Mesendoderm (in vitro differentiated cells): ENCODE measurements around the gene LACTBL1.
A peak's percentile ranks its signal among the peaks of the same experiment; 100 is the strongest.
"Not testable (repeated sequence)": the region's sequence is repeated elsewhere in the genome, so short reads cannot be mapped to it uniquely, and the experiment has no call there.

Experiments used
- DNase-seq: peaks from one replicate; pipeline ENCODE4 v3.0.0; 2013
- H2AK5ac ChIP-seq: 2 replicates; pipeline ENCODE4 v1.6.1; 2013; ENCODE audit warnings: low read length, inconsistent platforms
- H2BK120ac ChIP-seq: 2 replicates; pipeline ENCODE4 v1.6.1; 2013; ENCODE audit warnings: low read depth, mild to moderate bottlenecking, low read length, moderate library complexity, mixed read lengths
- H2BK15ac ChIP-seq: replicated peaks from 2 replicates; pipeline ENCODE4 v1.6.1; 2013; ENCODE audit warnings: low read depth, mild to moderate bottlenecking, moderate library complexity
- H2BK5ac ChIP-seq: 2 replicates; pipeline ENCODE4 v1.6.1; 2013; ENCODE audit warnings: low read length, inconsistent platforms
- H3K18ac ChIP-seq: 2 replicates; pipeline ENCODE4 v1.6.1; 2013; ENCODE audit warnings: mild to moderate bottlenecking, low read length, mixed read lengths
- H3K23ac ChIP-seq: one replicate; pipeline ENCODE4 v1.6.1; 2013; ENCODE audit warnings: low read length
- H3K27ac ChIP-seq: 2 replicates; pipeline ENCODE4 v1.5.1; 2013; ENCODE audit warnings: low read depth, mild to moderate bottlenecking, inconsistent platforms, low read length, moderate library complexity
- H3K27me3 ChIP-seq: 2 replicates; pipeline ENCODE4 v1.6.1; 2013; ENCODE audit warnings: low read length, control low read depth, mild to moderate bottlenecking, inconsistent platforms; ENCODE audit not compliant: insufficient read depth, poor library complexity
- H3K36me3 ChIP-seq: 2 replicates; pipeline ENCODE4 v1.6.1; 2013; ENCODE audit warnings: low read length, inconsistent platforms; ENCODE audit not compliant: control insufficient read depth, insufficient read depth
- H3K4ac ChIP-seq: one replicate; pipeline ENCODE4 v1.6.1; 2013; ENCODE audit warnings: low read depth, mild to moderate bottlenecking, low read length, moderate library complexity
- H3K4me1 ChIP-seq: 2 replicates; pipeline ENCODE4 v1.6.1; 2013; ENCODE audit warnings: low read depth, low read length, inconsistent platforms; ENCODE audit not compliant: control insufficient read depth
- H3K4me2 ChIP-seq: 2 replicates; pipeline ENCODE4 v1.6.1; 2013; ENCODE audit warnings: low read length
- H3K4me3 ChIP-seq: 2 replicates; pipeline ENCODE4 v1.5.1; 2013; ENCODE audit warnings: mild to moderate bottlenecking, low read length
- H3K56ac ChIP-seq: one replicate; pipeline ENCODE4 v1.6.1; 2013; ENCODE audit warnings: low read length
- H3K79me1 ChIP-seq: 2 replicates; pipeline ENCODE4 v1.6.1; 2013; ENCODE audit warnings: low read length, inconsistent platforms
- H3K79me2 ChIP-seq: 2 replicates; pipeline ENCODE4 v1.6.1; 2013; ENCODE audit warnings: mild to moderate bottlenecking, low read length; ENCODE audit not compliant: control insufficient read depth, insufficient read depth
- H3K9ac ChIP-seq: 2 replicates; pipeline ENCODE4 v1.6.1; 2013; ENCODE audit warnings: low read length, inconsistent platforms
- H4K5ac ChIP-seq: one replicate; pipeline ENCODE4 v1.6.1; 2013; ENCODE audit warnings: low read length
- H4K8ac ChIP-seq: one replicate; pipeline ENCODE4 v1.6.1; 2013; ENCODE audit warnings: low read depth, mild to moderate bottlenecking, control low read depth, low read length, moderate library complexity
- WGBS: extraction: QIAGEN DNeasy Blood & Tissue Kit; methylation state at CpG from one replicate; pipeline ENCODE4 v1.1.7; 2013; ENCODE audit warnings: low lambda C conversion rate, missing lambda C conversion rate; ENCODE audit not compliant: insufficient coverage; ENCODE audit errors: extremely low coverage; 5-methylcytosine and 5-hydroxymethylcytosine counted together

Gene LACTBL1

DNA sequence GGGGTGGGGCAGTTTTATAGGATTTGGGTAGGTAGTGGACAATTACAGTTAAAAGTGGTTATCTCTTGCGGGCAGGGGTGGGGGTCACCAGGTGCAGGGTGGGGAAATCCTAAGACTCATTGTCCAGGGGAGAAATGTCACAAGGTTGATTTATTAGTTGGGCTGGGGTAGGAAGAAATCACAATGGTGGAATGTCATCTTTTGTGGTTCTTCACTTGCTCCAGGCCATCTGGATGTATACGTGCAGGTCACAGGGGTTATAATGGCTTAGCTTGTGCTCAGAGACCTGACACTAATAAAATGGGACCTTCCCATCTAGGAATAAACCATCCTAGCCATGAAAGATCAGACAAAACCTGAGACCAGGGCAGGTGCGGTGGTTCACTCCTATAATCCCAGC, 31.4 kb upstream of the LACTBL1 start:
- Histone ChIP-seq H3K4me2 (no peak overlapping the region), H3K18ac (no peak overlapping the region), H3K23ac (no peak overlapping the region), H3K27me3 (no peaks in the 10 kb centered on the region), H3K4me1 (no peaks in the 10 kb centered on the region), H2BK15ac (no peak overlapping the region), H3K56ac (no peak overlapping the region), H3K4ac (no peak overlapping the region), H2AK5ac (no peak overlapping the region), H2BK120ac (no peak overlapping the region), H2BK5ac (no peak overlapping the region), H4K8ac (no peak overlapping the region), H3K4me3 (no peak overlapping the region), H4K5ac (no peak overlapping the region), H3K36me3 (no peaks in the 10 kb centered on the region), H3K9ac (no peak overlapping the region), H3K79me2 (no peaks in the 10 kb centered on the region), H3K27ac (no peak overlapping the region), H3K79me1 (no peaks in the 10 kb centered on the region)
- DNase-seq, result no peak
- no CpG with 5 or more reads among the region's 3 CpGs for WGBS

DNA sequence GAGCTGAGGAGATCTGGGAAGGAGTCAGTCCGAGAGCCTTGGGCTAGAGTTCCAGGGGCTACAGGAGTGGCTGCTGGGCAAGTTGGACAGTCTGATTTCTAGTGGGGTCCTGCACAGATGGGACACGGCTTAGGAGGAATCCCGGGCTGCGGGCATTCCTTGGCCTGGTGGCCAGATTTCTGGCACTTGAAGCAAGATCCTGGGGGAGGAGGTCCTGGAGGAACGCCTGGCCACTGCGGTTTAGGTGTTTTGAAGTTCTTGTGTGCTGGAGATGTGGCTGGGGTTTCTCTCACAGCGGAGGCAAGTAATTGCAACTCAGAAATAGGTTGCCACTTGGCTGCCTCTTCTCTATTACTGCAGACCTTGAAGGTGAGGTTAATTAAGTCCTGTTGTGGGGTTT, 29.6 kb upstream of the LACTBL1 start:
- not testable (repeated sequence) for H3K79me2 ChIP-seq, H3K18ac ChIP-seq, H2AK5ac ChIP-seq, DNase-seq, H4K8ac ChIP-seq, H3K36me3 ChIP-seq, H2BK15ac ChIP-seq, H3K9ac ChIP-seq, H3K79me1 ChIP-seq, H3K4me3 ChIP-seq, H4K5ac ChIP-seq, H3K27ac ChIP-seq, H3K4me1 ChIP-seq, H3K56ac ChIP-seq, H2BK120ac ChIP-seq, H2BK5ac ChIP-seq, H3K4me2 ChIP-seq, H3K4ac ChIP-seq, H3K27me3 ChIP-seq, H3K23ac ChIP-seq
- WGBS, result no CpG with 5 or more reads among the region's 7 CpGs

DNA sequence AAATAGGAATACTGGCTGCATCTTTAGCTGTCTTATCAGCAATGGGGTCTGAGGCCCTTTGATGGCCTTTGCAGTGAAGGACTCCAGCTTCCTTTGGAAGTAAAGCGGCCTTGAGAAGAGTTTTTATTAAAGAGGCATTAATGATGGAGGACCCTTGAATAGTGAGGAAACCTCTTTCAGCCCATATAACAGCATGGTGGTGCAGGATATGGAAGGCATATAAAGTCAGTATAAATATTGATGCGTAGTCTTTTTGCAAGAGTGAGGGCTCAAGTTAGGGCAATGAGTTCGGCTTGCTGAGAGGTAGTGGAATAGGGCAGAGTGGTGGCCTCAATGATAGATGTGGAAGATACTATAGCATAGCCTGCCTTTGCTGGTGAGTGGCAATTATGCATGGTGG, 27.5 kb upstream of the LACTBL1 start:
- not testable (repeated sequence) for H3K79me2 ChIP-seq, H3K9ac ChIP-seq, H2BK15ac ChIP-seq, H4K5ac ChIP-seq, H3K23ac ChIP-seq, H4K8ac ChIP-seq, H3K56ac ChIP-seq, H3K4me3 ChIP-seq, H3K18ac ChIP-seq, H3K4ac ChIP-seq, H3K27me3 ChIP-seq, H3K27ac ChIP-seq, H3K79me1 ChIP-seq, H2BK5ac ChIP-seq, H2AK5ac ChIP-seq, H2BK120ac ChIP-seq, DNase-seq, H3K4me1 ChIP-seq, H3K4me2 ChIP-seq, H3K36me3 ChIP-seq
- no CpG with 5 or more reads among the region's 3 CpGs for WGBS

DNA sequence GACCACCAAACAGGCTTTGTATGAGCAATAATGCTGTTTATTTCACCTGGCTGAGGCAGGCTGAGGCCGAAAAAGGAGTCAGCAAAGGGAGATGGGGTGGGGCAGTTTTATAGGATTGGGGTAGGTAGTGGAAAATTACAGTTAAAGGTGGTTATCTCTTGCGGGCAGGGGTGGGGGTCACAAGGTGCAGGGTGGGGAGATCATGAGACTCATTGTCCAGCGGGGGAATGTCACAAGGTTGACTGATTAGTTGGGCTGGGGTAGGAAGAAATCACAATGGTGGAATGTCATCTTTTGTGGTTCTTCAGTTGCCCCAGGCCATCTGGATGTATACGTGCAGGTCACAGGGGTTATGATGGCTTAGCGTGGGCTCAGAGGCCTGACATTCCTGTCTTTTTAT, 24.9 kb upstream of the LACTBL1 start:
- not testable (repeated sequence) for H3K36me3 ChIP-seq, H3K9ac ChIP-seq, H4K5ac ChIP-seq, DNase-seq, H3K4me1 ChIP-seq, H4K8ac ChIP-seq, H3K79me1 ChIP-seq, H3K27ac ChIP-seq, H2BK5ac ChIP-seq, H2BK15ac ChIP-seq, H3K18ac ChIP-seq, H3K4me3 ChIP-seq, H3K23ac ChIP-seq, H3K4ac ChIP-seq, H2BK120ac ChIP-seq, H3K79me2 ChIP-seq, H3K56ac ChIP-seq, H3K4me2 ChIP-seq, H3K27me3 ChIP-seq, H2AK5ac ChIP-seq
- no CpG with 5 or more reads among the region's 5 CpGs for WGBS

DNA sequence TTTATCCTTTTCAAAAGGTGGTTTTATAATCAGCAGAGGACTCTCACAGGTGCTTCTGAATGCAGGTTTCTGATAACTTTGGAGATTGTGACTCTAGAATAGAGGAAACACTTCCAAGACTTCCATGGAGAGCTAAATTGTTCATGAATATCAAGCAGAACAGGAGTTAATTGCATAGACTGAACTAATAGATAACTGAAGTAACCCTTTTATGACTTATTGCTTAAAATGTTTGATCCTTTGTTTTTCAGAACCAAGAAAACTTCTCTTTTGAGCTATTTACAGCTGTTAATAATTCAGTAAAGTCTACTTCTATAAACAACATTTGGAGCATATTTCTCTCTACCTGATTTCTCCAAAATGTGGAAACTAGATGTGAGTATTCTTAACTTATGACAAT, 23.1 kb upstream of the LACTBL1 start:
- no peak overlapping the region for H3K4me3 ChIP-seq
- H3K79me1 ChIP-seq, result no peaks in the 10 kb centered on the region
- no peak overlapping the region for H3K18ac ChIP-seq
- H3K36me3 ChIP-seq, result no peaks in the 10 kb centered on the region
- no peak overlapping the region for H3K23ac ChIP-seq
- no peaks in the 10 kb centered on the region for H3K27me3 ChIP-seq
- H3K4ac ChIP-seq, result no peak overlapping the region
- H2AK5ac ChIP-seq, result no peak overlapping the region
- H3K56ac ChIP-seq, result no peak overlapping the region
- no peak overlapping the region for H2BK120ac ChIP-seq
- no peak for DNase-seq
- no peak overlapping the region for H3K9ac ChIP-seq
- no peak overlapping the region for H2BK15ac ChIP-seq
- H3K27ac ChIP-seq, result no peak overlapping the region
- no peak overlapping the region for H3K4me2 ChIP-seq
- H2BK5ac ChIP-seq, result no peak overlapping the region
- H4K8ac ChIP-seq, result no peak overlapping the region
- no peak overlapping the region for H4K5ac ChIP-seq
- H3K79me2 ChIP-seq, result no peaks in the 10 kb centered on the region
- no peaks in the 10 kb centered on the region for H3K4me1 ChIP-seq

DNA sequence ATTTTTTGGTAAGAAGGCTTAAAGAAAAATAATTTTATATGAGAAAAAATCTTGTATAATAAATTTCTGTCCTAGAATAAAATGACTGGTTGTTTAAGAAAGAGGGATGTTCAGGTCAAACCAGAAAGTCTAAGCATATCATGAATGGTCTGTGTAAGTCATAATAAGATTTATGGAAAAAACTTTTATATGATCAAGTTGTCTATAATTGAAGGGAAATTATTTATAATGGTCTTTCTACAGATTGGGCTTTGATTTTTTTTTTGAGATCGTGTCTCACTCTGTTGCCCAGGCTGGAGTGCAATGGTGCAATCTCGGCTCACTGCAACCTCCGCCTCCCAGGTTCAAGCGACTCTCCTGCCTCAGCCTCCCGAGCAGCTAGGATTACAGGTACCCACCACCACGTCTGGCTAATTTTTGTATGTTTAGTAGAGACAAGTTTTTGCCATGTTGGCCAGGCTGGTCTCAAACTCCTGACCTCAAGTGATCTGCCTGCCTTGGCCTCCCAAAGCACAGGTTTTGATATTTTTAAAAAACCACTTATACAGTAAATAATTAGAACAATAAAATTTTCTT, 20.6 kb upstream of the LACTBL1 start:
- not testable (repeated sequence) for H2BK15ac ChIP-seq, H3K4me2 ChIP-seq, H3K4ac ChIP-seq, H3K56ac ChIP-seq, H3K4me1 ChIP-seq, H3K23ac ChIP-seq, H3K79me1 ChIP-seq, H2BK5ac ChIP-seq, H2BK120ac ChIP-seq, H4K5ac ChIP-seq, H3K27me3 ChIP-seq, H3K36me3 ChIP-seq, H4K8ac ChIP-seq, H3K4me3 ChIP-seq, H2AK5ac ChIP-seq, H3K9ac ChIP-seq, H3K18ac ChIP-seq, H3K79me2 ChIP-seq, H3K27ac ChIP-seq
- peak; percentile 51 for DNase-seq
- WGBS, result no CpG with 5 or more reads among the region's 6 CpGs
